T-helper 1 cell treated with Interleukin-12 subunit alpha and Interleukin-12 subunit beta and Interleukin-4 antibody, amounts not matched to agents 30 μg/mL and 1 μg/mL, for 36 hours (primary cell): ENCODE results near the gene FAM200C.

ENCODE experiments used
- H3K27ac Mint-ChIP-seq: one replicate; pipeline ENCODE4 v1.8.0; 2021; ENCODE audit warnings: mild to moderate bottlenecking, mixed read lengths
- H3K27me3 Mint-ChIP-seq: one replicate; pipeline ENCODE4 v1.8.0; 2021; ENCODE audit warnings: low read depth, mixed read lengths
- H3K36me3 Mint-ChIP-seq: one replicate; pipeline ENCODE4 v1.8.0; 2021; ENCODE audit warnings: low read depth, mixed read lengths
- H3K4me1 Mint-ChIP-seq: one replicate; pipeline ENCODE4 v1.8.0; 2021; ENCODE audit warnings: low read depth, mixed read lengths
- H3K4me3 Mint-ChIP-seq: one replicate; pipeline ENCODE4 v1.8.0; 2021; ENCODE audit warnings: mild to moderate bottlenecking, moderate library complexity, mixed read lengths
- H3K9me3 Mint-ChIP-seq: one replicate; pipeline ENCODE4 v1.8.0; 2021; ENCODE audit warnings: mixed read lengths

FAM200C gene

GRCh38 chr5:160367261-160367660 is 32.6 kb downstream of the FAM200C start:
- H3K27me3 Mint-ChIP-seq, result peaks cover 47% of the 10 kb centered on the region
- H3K9me3 Mint-ChIP-seq, result no peaks in the 10 kb centered on the region
- no peak overlapping the region for H3K4me3 Mint-ChIP-seq
- no peaks in the 10 kb centered on the region for H3K36me3 Mint-ChIP-seq
- peaks cover 1% of the 10 kb centered on the region for H3K4me1 Mint-ChIP-seq
- no peak overlapping the region for H3K27ac Mint-ChIP-seq

- Mint-ChIP-seq H3K36me3 (no peaks in the 10 kb centered on the region), H3K4me1 (peaks cover 1% of the 10 kb centered on the region), H3K9me3 (no peaks in the 10 kb centered on the region), H3K4me3 (no peak overlapping the region), H3K27ac (no peak overlapping the region), H3K27me3 (peaks cover 37% of the 10 kb centered on the region)
These were observed 33.6 kb downstream of the FAM200C start for GRCh38 chr5:160366230-160366629.

GRCh38 chr5:160363660-160364395 is 36.0 kb downstream of the FAM200C start:
- H3K27ac Mint-ChIP-seq, result no peak overlapping the region
- no peaks in the 10 kb centered on the region for H3K36me3 Mint-ChIP-seq
- no peaks in the 10 kb centered on the region for H3K9me3 Mint-ChIP-seq
- peaks cover 23% of the 10 kb centered on the region for H3K27me3 Mint-ChIP-seq
- H3K4me3 Mint-ChIP-seq, result no peak overlapping the region
- H3K4me1 Mint-ChIP-seq, result no peaks in the 10 kb centered on the region

GRCh38 chr5:160363211-160363610 is 36.6 kb downstream of the FAM200C start:
- no peaks in the 10 kb centered on the region for H3K4me1 Mint-ChIP-seq
- H3K4me3 Mint-ChIP-seq, result no peak overlapping the region

GRCh38 chr5:160361624-160362228 is 38.1 kb downstream of the FAM200C start:
- Mint-ChIP-seq H3K36me3 (no peaks in the 10 kb centered on the region), H3K4me3 (no peak overlapping the region), H3K27ac (no peak overlapping the region), H3K27me3 (peaks cover 7% of the 10 kb centered on the region), H3K9me3 (no peaks in the 10 kb centered on the region), H3K4me1 (no peaks in the 10 kb centered on the region)

More at GRCh38 chr5:160363211-160363610, 36.6 kb downstream of the FAM200C start:
- Mint-ChIP-seq H3K27ac (no peak overlapping the region), H3K36me3 (no peaks in the 10 kb centered on the region), H3K9me3 (no peaks in the 10 kb centered on the region), H3K27me3 (peaks cover 17% of the 10 kb centered on the region)

GRCh38 chr5:160360310-160360709 is 39.5 kb downstream of the FAM200C start:
- peaks cover 7% of the 10 kb centered on the region for H3K27me3 Mint-ChIP-seq
- no peaks in the 10 kb centered on the region for H3K36me3 Mint-ChIP-seq
- no peak overlapping the region for H3K27ac Mint-ChIP-seq
- H3K9me3 Mint-ChIP-seq, result no peaks in the 10 kb centered on the region
- no peak overlapping the region for H3K4me3 Mint-ChIP-seq
- no peaks in the 10 kb centered on the region for H3K4me1 Mint-ChIP-seq

GRCh38 chr5:160359816-160360215 is 40.0 kb downstream of the FAM200C start:
- no peak overlapping the region for H3K27ac Mint-ChIP-seq

GRCh38 chr5:160359242-160359641 is 40.6 kb downstream of the FAM200C start:
- Mint-ChIP-seq H3K27me3 (peaks cover 7% of the 10 kb centered on the region), H3K36me3 (no peaks in the 10 kb centered on the region), H3K27ac (no peak overlapping the region)

More at GRCh38 chr5:160359816-160360215, 40.0 kb downstream of the FAM200C start:
- Mint-ChIP-seq H3K4me3 (no peak overlapping the region), H3K36me3 (no peaks in the 10 kb centered on the region), H3K27me3 (peaks cover 7% of the 10 kb centered on the region), H3K4me1 (no peaks in the 10 kb centered on the region), H3K9me3 (no peaks in the 10 kb centered on the region)

GRCh38 chr5:160357861-160358411 is 41.9 kb downstream of the FAM200C start:
- H3K36me3 Mint-ChIP-seq, result no peaks in the 10 kb centered on the region
- H3K27me3 Mint-ChIP-seq, result peaks cover 7% of the 10 kb centered on the region
- no peaks in the 10 kb centered on the region for H3K9me3 Mint-ChIP-seq
- H3K4me1 Mint-ChIP-seq, result no peaks in the 10 kb centered on the region
- H3K27ac Mint-ChIP-seq, result no peak overlapping the region
- H3K4me3 Mint-ChIP-seq, result no peak overlapping the region

More at GRCh38 chr5:160359242-160359641, 40.6 kb downstream of the FAM200C start:
- H3K4me1 Mint-ChIP-seq, result no peaks in the 10 kb centered on the region
- no peaks in the 10 kb centered on the region for H3K9me3 Mint-ChIP-seq
- no peak overlapping the region for H3K4me3 Mint-ChIP-seq

GRCh38 chr5:160357394-160357793 is 42.5 kb downstream of the FAM200C start:
- H3K4me1 Mint-ChIP-seq, result no peaks in the 10 kb centered on the region
- no peak overlapping the region for H3K4me3 Mint-ChIP-seq
- H3K9me3 Mint-ChIP-seq, result no peaks in the 10 kb centered on the region
- peaks cover 7% of the 10 kb centered on the region for H3K27me3 Mint-ChIP-seq
- no peaks in the 10 kb centered on the region for H3K36me3 Mint-ChIP-seq
- H3K27ac Mint-ChIP-seq, result no peak overlapping the region

GRCh38 chr5:160356550-160357347 is 43.1 kb downstream of the FAM200C start:
- H3K9me3 Mint-ChIP-seq, result no peaks in the 10 kb centered on the region
- no peaks in the 10 kb centered on the region for H3K4me1 Mint-ChIP-seq
- no peaks in the 10 kb centered on the region for H3K36me3 Mint-ChIP-seq
- H3K27ac Mint-ChIP-seq, result no peak overlapping the region
- peaks cover 7% of the 10 kb centered on the region for H3K27me3 Mint-ChIP-seq
- H3K4me3 Mint-ChIP-seq, result no peak overlapping the region

- H3K36me3 Mint-ChIP-seq, result no peaks in the 10 kb centered on the region
- no peaks in the 10 kb centered on the region for H3K9me3 Mint-ChIP-seq
- H3K4me3 Mint-ChIP-seq, result no peak overlapping the region
- H3K27me3 Mint-ChIP-seq, result no peaks in the 10 kb centered on the region
- H3K4me1 Mint-ChIP-seq, result no peaks in the 10 kb centered on the region
- no peak overlapping the region for H3K27ac Mint-ChIP-seq
These were observed 45.2 kb downstream of the FAM200C start for GRCh38 chr5:160354666-160355065.

- Mint-ChIP-seq H3K4me3 (no peak overlapping the region), H3K27ac (no peak overlapping the region), H3K36me3 (no peaks in the 10 kb centered on the region), H3K27me3 (no peaks in the 10 kb centered on the region), H3K9me3 (no peaks in the 10 kb centered on the region), H3K4me1 (no peaks in the 10 kb centered on the region)
These were observed 46.5 kb downstream of the FAM200C start for GRCh38 chr5:160353379-160353778.

- H3K9me3 Mint-ChIP-seq, result no peaks in the 10 kb centered on the region
- H3K36me3 Mint-ChIP-seq, result no peaks in the 10 kb centered on the region
- no peak overlapping the region for H3K4me3 Mint-ChIP-seq
- no peak overlapping the region for H3K27ac Mint-ChIP-seq
- no peaks in the 10 kb centered on the region for H3K27me3 Mint-ChIP-seq
- no peaks in the 10 kb centered on the region for H3K4me1 Mint-ChIP-seq
These were observed 47.5 kb downstream of the FAM200C start for GRCh38 chr5:160352308-160352707.
